Measurements from ENCODE around the gene CPT1C.
"Not testable (repeated sequence)": the region's sequence is repeated elsewhere in the genome, so short reads cannot be mapped to it uniquely, and the experiment has no call there.

CPT1C gene

DNA sequence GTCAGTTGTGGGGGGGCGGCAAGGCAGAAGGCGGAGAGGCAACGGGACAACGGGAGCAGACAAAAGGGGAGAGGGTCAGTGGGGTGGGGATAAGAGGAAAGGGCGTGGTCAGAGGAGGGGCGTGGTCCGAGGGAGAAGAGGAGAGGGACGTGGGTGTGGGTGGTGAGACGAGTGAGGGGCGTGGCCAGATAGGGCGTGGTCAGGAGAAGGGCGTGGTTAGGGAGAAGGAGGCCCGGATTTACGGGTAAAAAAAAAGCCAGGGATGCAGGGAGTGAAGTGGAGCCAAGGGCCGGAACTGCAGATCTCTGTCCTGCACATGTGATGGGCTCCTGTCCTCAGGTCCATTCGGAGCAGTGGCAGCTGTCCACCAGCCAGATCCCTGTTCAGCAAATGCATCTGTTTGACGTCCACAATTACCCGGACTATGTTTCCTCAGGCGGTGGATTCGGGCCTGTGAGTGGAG lies 21.5 kb downstream of the CPT1C start:
- DNase-seq, result peak; percentile 53

- DNase-seq, result no peak
Measured at GRCh38 chr19:49713236-49713845, 22.4 kb downstream of the CPT1C start.

DNA sequence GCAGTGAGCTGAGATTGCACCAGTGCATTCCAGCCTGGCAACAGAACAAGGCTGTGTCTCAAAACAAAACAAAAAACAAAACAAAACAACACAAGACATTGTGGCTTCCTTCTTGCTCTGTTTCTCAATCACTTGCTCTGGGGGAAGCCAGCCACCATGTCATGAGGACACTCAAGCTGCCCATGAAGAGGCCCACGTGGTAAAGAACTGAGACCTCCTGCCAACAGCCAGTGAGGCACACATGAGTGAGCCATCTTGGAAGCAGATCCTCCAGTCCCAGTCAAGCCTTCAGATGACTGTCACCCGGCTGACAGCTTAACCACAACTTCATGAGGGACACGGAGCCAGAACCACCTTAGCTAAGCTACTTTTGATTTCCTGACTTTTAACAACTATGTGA lies 25.2 kb downstream of the CPT1C start:
- no peak for DNase-seq

- no peak for DNase-seq
Measured at GRCh38 chr19:49718511-49718910, 27.6 kb downstream of the CPT1C start.

DNA sequence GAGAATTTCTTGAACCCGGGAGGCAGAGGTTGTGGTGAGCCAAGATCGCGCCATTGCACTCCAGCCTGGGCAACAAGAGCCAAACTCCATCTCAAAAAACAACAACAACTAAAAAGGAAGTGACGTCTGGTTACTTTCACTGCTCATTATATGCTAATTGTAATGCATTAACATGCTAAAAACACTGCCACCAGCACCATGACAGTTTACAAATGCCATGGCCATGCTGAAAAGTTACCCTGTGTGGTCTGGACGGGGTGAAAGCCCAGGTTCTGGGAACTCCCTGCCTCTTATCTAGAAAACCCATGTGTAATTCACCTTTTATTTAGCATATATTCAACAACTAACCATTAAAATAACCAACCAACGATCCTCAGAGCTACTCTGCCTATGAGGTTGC lies 28.1 kb downstream of the CPT1C start:
- DNase-seq, result peak; percentile 13

DNA sequence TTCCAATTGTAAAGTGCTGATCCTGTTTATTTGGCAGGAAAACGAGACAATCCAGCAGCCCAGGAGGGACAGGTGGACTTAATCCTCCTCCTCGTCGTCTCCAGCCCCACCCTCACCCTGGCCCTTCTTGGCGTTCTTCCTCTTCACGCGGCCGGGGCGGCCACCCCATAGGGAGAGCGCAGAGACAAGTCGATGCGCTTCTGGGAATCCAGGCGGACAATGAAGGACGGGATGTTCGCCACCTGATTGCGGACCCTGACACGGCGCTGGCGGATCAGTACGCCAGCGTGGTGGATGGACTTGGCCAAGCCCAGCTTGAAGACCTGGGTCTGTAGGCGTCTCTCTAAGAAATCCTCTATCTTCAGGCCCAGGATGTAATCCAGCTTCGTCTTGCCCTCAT lies 28.5 kb downstream of the CPT1C start:
- not testable (repeated sequence) for DNase-seq

DNA sequence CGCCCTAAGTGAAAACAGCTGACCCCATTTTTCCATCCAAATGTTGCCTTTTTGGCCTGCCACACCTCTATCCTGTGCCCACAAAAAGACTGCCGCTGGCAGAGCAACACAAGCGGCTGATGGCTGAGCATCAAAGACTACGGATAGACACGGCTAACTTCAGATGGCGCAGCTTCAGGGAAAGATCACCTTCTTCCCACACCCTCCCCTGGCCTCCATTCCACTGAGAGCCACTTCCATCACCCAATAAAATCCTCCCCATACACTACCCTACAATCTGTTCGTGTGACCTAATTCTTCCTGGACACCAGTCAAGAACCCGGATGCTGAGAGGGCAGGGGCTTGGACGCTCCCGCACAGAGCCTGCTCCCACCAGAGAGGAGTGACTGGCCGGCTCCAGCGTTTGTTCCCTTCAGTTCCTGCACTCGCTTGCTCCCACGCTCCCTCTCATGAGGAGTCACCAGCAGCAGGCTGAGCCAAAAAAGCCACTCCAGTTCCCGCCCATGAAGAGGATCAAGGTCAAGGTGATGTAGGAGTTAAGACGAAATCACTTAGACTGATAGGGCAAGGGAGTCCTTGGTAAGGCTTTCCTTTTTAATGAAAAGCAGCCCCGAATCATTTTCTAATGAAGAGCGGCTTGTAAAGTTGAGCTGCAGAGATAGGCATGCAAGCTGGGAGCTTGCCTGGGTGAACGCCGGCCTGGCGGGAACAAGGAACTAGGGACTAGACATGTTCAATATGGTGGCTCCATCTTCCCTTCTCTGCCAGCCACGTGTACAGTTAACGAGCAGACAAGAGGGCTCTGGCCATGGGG lies 36.5 kb downstream of the CPT1C start:
- DNase-seq, result no peak

- no peak for DNase-seq
Measured at GRCh38 chr19:49730166-49730565, 39.2 kb downstream of the CPT1C start.

- no peak for DNase-seq
Measured at GRCh38 chr19:49738268-49738667, 47.4 kb downstream of the CPT1C start.

- no peak for DNase-seq
Measured at GRCh38 chr19:49739098-49739497, 48.2 kb downstream of the CPT1C start.

- DNase-seq, result no peak
Measured at GRCh38 chr19:49739933-49740332, 49.0 kb downstream of the CPT1C start.

DNA sequence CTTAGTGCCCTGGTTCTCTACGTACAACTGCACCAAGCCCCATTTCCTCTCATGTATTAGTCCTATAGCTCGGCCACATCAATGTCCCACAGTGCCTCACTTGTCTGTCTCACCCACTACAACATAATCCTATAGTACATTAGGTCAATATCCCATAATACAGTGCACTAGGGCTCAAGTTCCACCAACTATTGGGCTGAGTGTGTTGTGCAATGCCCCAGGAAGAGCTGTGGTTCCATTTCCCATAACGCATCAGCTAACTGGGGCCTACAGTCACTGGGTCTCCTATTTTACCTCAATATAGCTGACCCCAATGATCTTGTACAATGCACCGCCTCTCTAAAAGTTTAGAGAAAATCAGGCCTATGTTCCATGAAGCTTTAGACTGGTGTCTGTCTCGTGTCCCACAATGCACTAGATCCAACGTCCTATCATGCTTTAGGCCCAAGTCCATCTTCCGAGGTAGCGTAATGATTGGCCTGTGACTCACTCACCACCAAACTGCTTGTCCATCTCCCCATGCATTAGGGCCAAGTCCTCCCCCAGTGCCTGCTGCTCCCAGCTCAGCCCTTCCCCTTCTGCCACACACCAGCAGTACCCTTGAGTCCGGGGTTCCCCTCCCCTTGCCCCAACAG lies 50.4 kb downstream of the CPT1C start:
- DNase-seq, result no peak

GRCh38 chr19:49744946-49745381 lies 54.0 kb downstream of the CPT1C start:
- DNase-seq, result no peak

- peak; percentile 80 for DNase-seq
Measured at GRCh38 chr19:49746206-49746958, 55.5 kb downstream of the CPT1C start.

- DNase-seq, result peak; percentile 42
Measured at GRCh38 chr19:49749055-49749716, 58.3 kb downstream of the CPT1C start.

DNA sequence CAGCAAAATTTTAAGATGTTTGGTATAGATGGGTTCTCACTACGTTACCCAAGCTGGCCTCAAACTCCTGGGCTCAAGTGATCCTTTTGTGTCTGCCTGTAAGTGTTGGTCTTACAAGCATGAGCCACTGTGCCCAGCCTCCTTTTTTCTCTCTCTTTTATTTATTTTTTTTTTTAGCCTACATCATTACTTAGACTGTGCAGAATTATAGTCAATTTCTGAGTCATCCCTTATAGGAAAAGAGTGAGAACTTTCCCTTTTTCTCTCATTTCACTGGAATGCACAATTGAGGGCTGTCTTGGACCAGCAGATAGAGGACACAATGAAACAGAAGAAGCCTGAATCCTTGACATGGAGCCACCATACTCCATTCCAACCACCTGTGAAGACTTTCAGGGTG lies 58.9 kb downstream of the CPT1C start:
- no peak for DNase-seq

- DNase-seq, result no peak
Measured at GRCh38 chr19:49752701-49753100, 61.8 kb downstream of the CPT1C start.

GRCh38 chr19:49755956-49756355 lies 65.0 kb downstream of the CPT1C start:
- no peak for DNase-seq

- peak; percentile 31 for DNase-seq
Measured at GRCh38 chr19:49758292-49758691, 67.4 kb downstream of the CPT1C start.

DNA sequence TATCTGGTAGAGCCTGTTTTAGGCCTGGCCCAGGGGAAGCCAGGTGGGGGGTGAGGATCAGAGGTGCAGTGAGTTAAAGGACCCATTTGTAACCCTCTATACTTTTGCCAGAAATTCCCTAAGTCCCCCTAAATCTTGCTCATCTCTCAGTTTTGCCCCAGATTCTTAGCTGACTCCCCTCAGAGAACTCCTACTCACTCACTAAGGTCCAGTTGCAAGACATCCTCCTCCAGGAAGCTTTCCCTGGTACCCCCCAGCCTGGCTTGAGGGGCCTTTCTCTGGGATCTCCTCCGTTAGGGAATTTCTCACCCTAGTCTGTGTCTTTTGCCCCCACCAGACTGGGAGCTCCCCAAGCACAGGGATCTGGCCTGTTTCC lies 70.3 kb downstream of the CPT1C start:
- no peak for DNase-seq

DNA sequence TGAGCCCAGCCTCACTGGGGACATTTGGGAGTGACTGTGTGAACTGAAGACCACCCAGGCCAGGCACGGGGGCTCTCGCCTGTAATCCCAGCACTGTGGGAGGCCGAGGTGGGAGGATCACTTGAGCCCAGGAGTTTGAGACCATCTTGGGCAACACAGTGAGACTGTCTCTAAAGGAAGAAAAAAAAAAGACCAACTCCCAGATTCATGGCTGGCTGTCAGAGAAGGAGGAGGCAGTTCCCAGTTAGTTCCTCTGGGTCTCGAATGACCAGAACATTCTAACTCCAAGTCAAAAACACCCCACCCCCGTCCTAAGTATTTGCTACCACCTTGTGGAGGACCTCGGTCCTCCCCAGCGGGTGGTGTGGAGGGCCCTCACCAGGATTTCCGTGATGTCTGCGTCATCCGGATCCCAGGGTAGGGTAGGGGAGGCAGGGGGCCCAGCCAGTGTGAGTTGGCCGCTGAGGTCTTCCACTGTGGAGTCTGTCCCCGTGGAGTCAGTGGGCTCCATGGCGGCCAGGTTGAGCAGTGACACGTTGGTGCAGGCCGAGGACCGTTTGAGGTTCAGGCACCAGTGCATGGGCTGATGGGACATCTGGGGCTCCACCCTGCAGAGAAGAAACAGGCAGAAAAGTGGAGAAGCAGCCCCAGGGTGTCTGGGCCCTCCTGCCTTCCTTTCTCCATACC lies 70.9 kb downstream of the CPT1C start:
- DNase-seq, result peak; percentile 39

GRCh38 chr19:49763230-49763629 lies 72.3 kb downstream of the CPT1C start, which contains the start of gene TSKS:
TSKS (minus strand) TSS chr19:49763306; CDS start chr19:49763247, 59 bp downstream.
- no peak for DNase-seq

Measured in hematopoietic multipotent progenitor cell treated with erythropoietin and hydrocortisone succinate and interleukin-3 and kit ligand, for 8 days (in vitro differentiated cells).